GM18505 (cell line): ENCODE data around the gene KIF21A.
"Not testable (repeated sequence)": the region's sequence is repeated elsewhere in the genome, so short reads cannot be mapped to it uniquely, and the experiment has no call there.

ENCODE experiments used
- ATAC-seq: cut with Tn5 transposase; IDR thresholded peaks from one replicate; pipeline ENCODE4 v1.9.1; 2021; ENCODE audit not compliant: unreplicated experiment
- POLR2A ChIP-seq: IDR thresholded peaks from 4 replicates; pipeline ENCODE4 v1.6.1; 2011; ENCODE audit warnings: borderline replicate concordance; ENCODE audit not compliant: insufficient read depth, insufficient read length; ENCODE audit errors: extremely low read depth

The KIF21A gene

GRCh38 chr12:39331539-39332261 lies 111.2 kb downstream of the KIF21A start:
- no peak for ATAC-seq
- TF ChIP-seq POLR2A, result no peak

- no peak for TF ChIP-seq POLR2A
- no peak for ATAC-seq
These were observed 113.0 kb downstream of the KIF21A start for GRCh38 chr12:39329876-39330275.

GRCh38 chr12:39329018-39329417 lies 113.9 kb downstream of the KIF21A start:
- ATAC-seq, result no peak
- TF ChIP-seq POLR2A, result no peak

- TF ChIP-seq POLR2A, result no peak
- ATAC-seq, result no peak
These were observed 115.0 kb downstream of the KIF21A start for GRCh38 chr12:39327965-39328364.

- TF ChIP-seq POLR2A, result no peak
- ATAC-seq, result no peak
These were observed 115.4 kb downstream of the KIF21A start for GRCh38 chr12:39327510-39327909.

GRCh38 chr12:39319180-39319579 lies 123.7 kb downstream of the KIF21A start:
- no peak for TF ChIP-seq POLR2A
- no peak for ATAC-seq

GRCh38 chr12:39314547-39314946 lies 128.4 kb downstream of the KIF21A start:
- no peak for TF ChIP-seq POLR2A
- ATAC-seq, result no peak

- TF ChIP-seq POLR2A, result no peak
- ATAC-seq, result no peak
These were observed 133.4 kb downstream of the KIF21A start for GRCh38 chr12:39309516-39309915.

GRCh38 chr12:39301422-39301821 lies 141.5 kb downstream of the KIF21A start:
- ATAC-seq, result no peak
- TF ChIP-seq POLR2A, result no peak

- TF ChIP-seq POLR2A, result no peak
- no peak for ATAC-seq
These were observed 142.1 kb downstream of the KIF21A start for GRCh38 chr12:39300799-39301198.

- ATAC-seq, result no peak
- TF ChIP-seq POLR2A, result no peak
These were observed 145.0 kb downstream of the KIF21A start for GRCh38 chr12:39297891-39298290.

GRCh38 chr12:39296496-39296895 lies 146.4 kb downstream of the KIF21A start:
- ATAC-seq, result no peak
- TF ChIP-seq POLR2A, result no peak

- not testable (repeated sequence) for ATAC-seq
These were observed 147.3 kb downstream of the KIF21A start for GRCh38 chr12:39295593-39295992.

- ATAC-seq, result no peak
- no peak for TF ChIP-seq POLR2A
These were observed 148.2 kb downstream of the KIF21A start for GRCh38 chr12:39294715-39295114.

- TF ChIP-seq POLR2A, result no peak
These were observed 150.7 kb downstream of the KIF21A start for GRCh38 chr12:39292125-39292630.

More at GRCh38 chr12:39292125-39292630, 150.7 kb downstream of the KIF21A start:
- no peak for ATAC-seq
